SH-SY5Y (cell line): ENCODE results near the gene AP2S1.

ENCODE experiments used
- GATA2 ChIP-seq: IDR thresholded peaks from 2 replicates; pipeline ENCODE4 v1.6.1; 2011; ENCODE audit warnings: mild to moderate bottlenecking, low read depth, low read length
- GATA3 ChIP-seq: IDR thresholded peaks from 2 replicates; pipeline ENCODE4 v1.6.1; 2011; ENCODE audit warnings: low read depth, mild to moderate bottlenecking, low read length, moderate library complexity

GRCh38 chr19:46856062-46857022 lies 5.7 kb upstream of the AP2S1 start:
- TF ChIP-seq GATA2 (no peak), GATA3 (no peak)
